OCI-LY3 (cell line): ENCODE results near the gene CDH4.

Source experiments
- H2AFZ ChIP-seq: fragments of 200-600, 300-600 bp; shearing (Covaris generic); 2 replicates; pipeline ENCODE4 v1.6.0; 2014; ENCODE audit warnings: antibody characterized with exemption, low read depth, low read length
- H3K27ac ChIP-seq: fragments of 200-600, 300-600 bp; sonication (generic); 2 replicates; pipeline ENCODE4 v1.5.1; 2014; ENCODE audit warnings: mild to moderate bottlenecking, low read length, moderate library complexity, mixed read lengths
- H3K27me3 ChIP-seq: fragments of 200-600, 300-600 bp; sonication (generic); 2 replicates; pipeline ENCODE4 v1.6.1; 2014; ENCODE audit warnings: low read depth, low read length, mixed read lengths
- H3K36me3 ChIP-seq: fragments of 200-600, 300-600 bp; sonication (generic); replicated peaks from 2 replicates; pipeline ENCODE3; 2014; ENCODE audit warnings: low read depth, low read length, mixed read lengths
- H3K4me1 ChIP-seq: fragments of 300-600, 200-600 bp; sonication (generic); 2 replicates; pipeline ENCODE4 v1.6.1; 2014; ENCODE audit warnings: low read length, mixed read lengths
- H3K4me2 ChIP-seq: fragments of 200-600, 300-600 bp; sonication (generic); 2 replicates; pipeline ENCODE4 v1.6.1; 2014; ENCODE audit warnings: low read length, mixed read lengths
- H3K4me3 ChIP-seq: fragments of 300-600, 200-600 bp; sonication (generic); 2 replicates; pipeline ENCODE4 v1.5.1; 2014; ENCODE audit warnings: antibody characterized with exemption, mild to moderate bottlenecking, low read length, moderate library complexity
- H3K79me2 ChIP-seq: fragments of 300-600, 200-600 bp; shearing (Covaris generic); 2 replicates; pipeline ENCODE4 v1.6.1; 2014; ENCODE audit warnings: mild to moderate bottlenecking, low read length, mixed read lengths
- H3K9ac ChIP-seq: fragments of 300-600, 200-600 bp; shearing (Covaris generic); 2 replicates; pipeline ENCODE4 v1.6.0; 2014; ENCODE audit warnings: mild to moderate bottlenecking, low read length, moderate library complexity
- H3K9me3 ChIP-seq: fragments of 200-600, 300-600 bp; shearing (Covaris generic); 2 replicates; pipeline ENCODE4 v1.6.1; 2014; ENCODE audit warnings: low read length, mixed read lengths; ENCODE audit not compliant: insufficient read depth
- H4K20me1 ChIP-seq: fragments of 200-600, 300-600 bp; sonication (generic); 2 replicates; pipeline ENCODE4 v1.6.1; 2016; ENCODE audit warnings: low read length, mixed read lengths; ENCODE audit not compliant: insufficient read depth
- EZH2phosphoT487 ChIP-seq: fragments of 200-600 bp; shearing (Covaris generic); IDR thresholded peaks from 2 replicates; pipeline ENCODE4 v1.6.1; 2018; ENCODE audit warnings: antibody characterized with exemption, mixed run types, low read depth
- TF ChIP-seq, protein P1 (sequence below): fragments of 200-600, 300-600 bp; sonication (generic); IDR thresholded peaks from 2 replicates; pipeline ENCODE4 v1.5.1; 2014; ENCODE audit warnings: antibody characterized with exemption, low read length, low read depth

CDH4 gene

DNA sequence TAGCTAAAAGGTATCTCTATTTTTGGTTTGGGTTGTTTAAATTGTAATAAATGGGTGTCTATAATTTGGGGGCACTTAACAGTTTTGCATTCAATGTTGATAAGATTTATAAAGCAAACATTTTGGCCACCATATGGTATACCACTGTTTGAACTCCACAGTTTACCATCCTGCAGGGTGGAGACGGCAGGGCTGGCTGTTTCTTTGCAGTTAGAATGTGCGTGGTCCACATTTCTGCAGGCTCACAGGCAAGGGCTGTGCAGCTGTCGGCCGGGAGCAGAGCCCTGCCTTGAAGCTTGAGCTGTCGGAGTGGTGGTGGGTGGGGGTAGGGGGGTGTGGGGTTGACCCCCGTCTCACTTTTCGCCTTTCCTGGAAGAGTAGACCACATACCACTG is 135.9 kb downstream of the CDH4 start:
- no peak for TF ChIP-seq EZH2phosphoT487
- TF ChIP-seq, protein P1, sequence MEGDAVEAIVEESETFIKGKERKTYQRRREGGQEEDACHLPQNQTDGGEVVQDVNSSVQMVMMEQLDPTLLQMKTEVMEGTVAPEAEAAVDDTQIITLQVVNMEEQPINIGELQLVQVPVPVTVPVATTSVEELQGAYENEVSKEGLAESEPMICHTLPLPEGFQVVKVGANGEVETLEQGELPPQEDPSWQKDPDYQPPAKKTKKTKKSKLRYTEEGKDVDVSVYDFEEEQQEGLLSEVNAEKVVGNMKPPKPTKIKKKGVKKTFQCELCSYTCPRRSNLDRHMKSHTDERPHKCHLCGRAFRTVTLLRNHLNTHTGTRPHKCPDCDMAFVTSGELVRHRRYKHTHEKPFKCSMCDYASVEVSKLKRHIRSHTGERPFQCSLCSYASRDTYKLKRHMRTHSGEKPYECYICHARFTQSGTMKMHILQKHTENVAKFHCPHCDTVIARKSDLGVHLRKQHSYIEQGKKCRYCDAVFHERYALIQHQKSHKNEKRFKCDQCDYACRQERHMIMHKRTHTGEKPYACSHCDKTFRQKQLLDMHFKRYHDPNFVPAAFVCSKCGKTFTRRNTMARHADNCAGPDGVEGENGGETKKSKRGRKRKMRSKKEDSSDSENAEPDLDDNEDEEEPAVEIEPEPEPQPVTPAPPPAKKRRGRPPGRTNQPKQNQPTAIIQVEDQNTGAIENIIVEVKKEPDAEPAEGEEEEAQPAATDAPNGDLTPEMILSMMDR = no peak

DNA sequence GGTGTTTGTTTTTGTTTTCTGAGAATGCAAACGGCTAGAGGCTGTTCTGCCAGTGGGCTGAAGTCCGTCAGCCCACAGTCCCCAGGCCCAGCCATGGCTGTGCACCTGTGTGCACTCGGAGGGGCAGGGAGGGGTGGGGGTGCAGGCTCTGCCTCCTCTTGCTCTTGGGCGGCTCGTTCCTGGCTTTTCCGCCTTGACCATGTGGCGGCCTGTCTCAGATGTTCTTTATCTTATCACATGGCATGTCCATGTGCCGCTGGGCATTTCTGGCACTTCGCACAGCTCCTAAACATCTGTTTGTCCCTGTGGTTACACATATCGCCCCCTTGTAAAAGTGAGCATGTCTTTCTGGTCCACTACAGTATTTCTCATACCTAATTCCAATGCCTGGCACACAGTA is 137.0 kb downstream of the CDH4 start:
- Histone ChIP-seq H4K20me1 (no peaks in the 10 kb centered on the region), H3K4me3 (no peak overlapping the region), H3K27me3 (no peaks in the 10 kb centered on the region), H3K36me3 (no peaks in the 10 kb centered on the region), H2AFZ (no peak overlapping the region), H3K27ac (no peak overlapping the region), H3K9me3 (no peaks in the 10 kb centered on the region), H3K4me1 (no peaks in the 10 kb centered on the region), H3K9ac (no peak overlapping the region), H3K4me2 (no peak overlapping the region), H3K79me2 (no peaks in the 10 kb centered on the region)
- TF ChIP-seq, protein P1 = no peak
- no peak for TF ChIP-seq EZH2phosphoT487

More for the DNA sequence above, 135.9 kb downstream of the CDH4 start:
- Histone ChIP-seq H2AFZ (no peak overlapping the region), H3K4me2 (no peak overlapping the region), H3K27me3 (no peaks in the 10 kb centered on the region), H3K36me3 (no peaks in the 10 kb centered on the region), H3K4me1 (no peaks in the 10 kb centered on the region), H3K9ac (no peak overlapping the region), H3K4me3 (no peak overlapping the region), H3K9me3 (no peaks in the 10 kb centered on the region), H3K27ac (no peak overlapping the region), H3K79me2 (no peaks in the 10 kb centered on the region), H4K20me1 (no peaks in the 10 kb centered on the region)

DNA sequence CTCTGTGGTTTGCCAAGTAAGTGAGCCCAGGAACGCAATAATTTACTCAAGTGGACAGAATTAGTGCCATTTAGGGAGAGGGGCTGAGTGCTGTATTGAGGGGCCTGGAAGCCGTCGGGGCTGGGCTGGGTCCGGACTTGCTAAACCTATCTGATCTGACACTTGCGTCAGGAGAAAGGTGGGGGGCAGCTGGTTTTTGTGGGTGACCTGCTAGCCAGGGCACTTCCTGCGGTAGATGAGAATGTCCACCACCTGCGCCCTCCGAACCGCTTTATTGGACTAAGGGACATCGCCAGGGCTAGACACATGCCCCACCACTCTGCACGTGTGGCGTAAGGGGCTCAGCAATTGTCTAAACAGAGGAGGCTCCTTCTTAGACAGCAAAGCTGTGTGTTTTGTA is 139.1 kb downstream of the CDH4 start:
- no peak overlapping the region for H3K9ac ChIP-seq

GRCh38 chr20:61391812-61392520 is 139.9 kb downstream of the CDH4 start:
- Histone ChIP-seq H3K9me3 (no peaks in the 10 kb centered on the region), H3K4me1 (no peaks in the 10 kb centered on the region), H3K36me3 (no peaks in the 10 kb centered on the region), H2AFZ (no peak overlapping the region), H3K4me3 (no peak overlapping the region), H3K4me2 (no peak overlapping the region), H3K27me3 (no peaks in the 10 kb centered on the region), H3K79me2 (no peaks in the 10 kb centered on the region), H3K9ac (no peak overlapping the region), H4K20me1 (no peaks in the 10 kb centered on the region), H3K27ac (no peak overlapping the region)
- TF ChIP-seq EZH2phosphoT487 = no peak
- TF ChIP-seq, protein P1 = no peak

More for the DNA sequence above, 139.1 kb downstream of the CDH4 start:
- no peak for TF ChIP-seq EZH2phosphoT487
- TF ChIP-seq, protein P1 = no peak
- H3K36me3 ChIP-seq = no peaks in the 10 kb centered on the region
- H3K4me3 ChIP-seq = no peak overlapping the region
- H3K27me3 ChIP-seq = no peaks in the 10 kb centered on the region
- no peak overlapping the region for H3K4me2 ChIP-seq
- H3K4me1 ChIP-seq = no peaks in the 10 kb centered on the region
- H3K79me2 ChIP-seq = no peaks in the 10 kb centered on the region
- no peak overlapping the region for H2AFZ ChIP-seq
- no peak overlapping the region for H3K27ac ChIP-seq
- H3K9me3 ChIP-seq = no peaks in the 10 kb centered on the region
- no peaks in the 10 kb centered on the region for H4K20me1 ChIP-seq
